SH-SY5Y (cell line): Measurements from ENCODE around the gene MYO1D.

ENCODE experiments used
- GATA2 ChIP-seq: IDR thresholded peaks from 2 replicates; pipeline ENCODE4 v1.6.1; 2011; ENCODE audit warnings: mild to moderate bottlenecking, low read depth, low read length
- GATA3 ChIP-seq: IDR thresholded peaks from 2 replicates; pipeline ENCODE4 v1.6.1; 2011; ENCODE audit warnings: low read depth, mild to moderate bottlenecking, low read length, moderate library complexity

Gene MYO1D

GRCh38 chr17:32504166-32504990 lies 372.5 kb downstream of the MYO1D start:
- TF ChIP-seq GATA3 (no peak), GATA2 (no peak)

DNA sequence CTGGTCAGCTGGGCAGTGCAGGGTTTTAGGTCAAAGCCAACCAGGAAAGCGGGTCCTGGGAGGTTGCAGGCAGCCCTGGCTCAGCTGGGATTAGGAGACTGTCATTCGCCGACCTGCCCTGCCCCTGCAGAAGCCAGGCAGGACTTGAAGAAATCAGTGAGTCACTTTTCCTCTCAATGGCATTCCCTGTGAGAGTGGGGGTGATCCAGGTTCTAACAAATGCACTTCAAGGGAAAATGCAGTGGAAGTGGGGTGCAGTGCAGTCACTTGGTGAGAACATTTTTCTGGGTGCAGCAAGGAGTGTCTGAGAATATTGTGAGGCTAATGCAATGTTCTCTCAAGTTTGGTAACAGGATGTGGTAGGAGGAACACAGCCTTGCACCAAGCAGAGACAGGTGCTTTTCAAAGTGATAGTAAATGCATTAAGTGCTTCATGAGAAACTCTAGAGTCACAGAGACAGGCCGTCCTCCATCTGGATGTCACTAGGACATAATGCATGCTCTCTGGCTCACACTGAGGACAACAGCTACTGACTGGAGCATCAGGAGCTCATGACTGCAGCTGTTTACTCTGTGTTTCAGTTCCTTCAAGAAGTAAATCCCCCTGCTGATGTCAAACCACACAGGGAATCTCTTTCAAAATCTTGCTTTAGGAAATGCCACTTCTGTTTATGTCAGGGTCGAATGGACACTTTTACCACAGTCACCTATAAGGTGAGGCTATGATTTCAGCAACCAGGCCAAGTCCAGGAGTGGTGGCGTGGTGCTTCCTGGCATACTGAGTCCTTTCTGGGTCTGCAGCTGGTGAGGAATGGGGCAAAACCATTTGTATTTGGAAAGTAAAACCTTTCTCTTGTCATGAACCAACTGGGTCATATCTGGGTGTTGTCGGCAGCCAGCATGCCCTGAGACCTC lies 373.4 kb downstream of the MYO1D start:
- TF ChIP-seq GATA3 = no peak
- no peak for TF ChIP-seq GATA2

DNA sequence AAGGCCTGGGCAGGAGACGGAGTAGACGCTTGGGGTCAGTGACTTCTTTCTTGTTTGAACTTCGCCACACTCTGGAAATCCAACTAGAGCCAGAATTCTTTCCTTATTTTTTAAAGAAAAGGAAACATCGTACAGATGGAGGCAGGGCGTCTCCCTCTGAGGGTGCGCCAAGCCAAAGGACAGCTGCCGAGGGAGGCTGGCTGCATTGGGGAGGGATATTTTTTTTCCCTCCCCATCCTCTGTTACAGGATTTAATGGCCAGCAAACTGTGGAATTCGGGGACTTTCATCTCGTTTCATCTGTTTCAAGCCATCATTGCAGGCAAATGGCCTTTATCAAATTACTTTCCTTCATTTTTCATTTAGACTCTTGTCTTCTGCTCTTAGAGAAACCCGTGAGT lies 374.2 kb downstream of the MYO1D start:
- TF ChIP-seq GATA2 (no peak), GATA3 (no peak)

- TF ChIP-seq GATA2 = no peak
- no peak for TF ChIP-seq GATA3
These were observed 374.9 kb downstream of the MYO1D start for GRCh38 chr17:32502013-32502412.

- no peak for TF ChIP-seq GATA3
- TF ChIP-seq GATA2 = no peak
These were observed 378.5 kb downstream of the MYO1D start for GRCh38 chr17:32498391-32498790.

DNA sequence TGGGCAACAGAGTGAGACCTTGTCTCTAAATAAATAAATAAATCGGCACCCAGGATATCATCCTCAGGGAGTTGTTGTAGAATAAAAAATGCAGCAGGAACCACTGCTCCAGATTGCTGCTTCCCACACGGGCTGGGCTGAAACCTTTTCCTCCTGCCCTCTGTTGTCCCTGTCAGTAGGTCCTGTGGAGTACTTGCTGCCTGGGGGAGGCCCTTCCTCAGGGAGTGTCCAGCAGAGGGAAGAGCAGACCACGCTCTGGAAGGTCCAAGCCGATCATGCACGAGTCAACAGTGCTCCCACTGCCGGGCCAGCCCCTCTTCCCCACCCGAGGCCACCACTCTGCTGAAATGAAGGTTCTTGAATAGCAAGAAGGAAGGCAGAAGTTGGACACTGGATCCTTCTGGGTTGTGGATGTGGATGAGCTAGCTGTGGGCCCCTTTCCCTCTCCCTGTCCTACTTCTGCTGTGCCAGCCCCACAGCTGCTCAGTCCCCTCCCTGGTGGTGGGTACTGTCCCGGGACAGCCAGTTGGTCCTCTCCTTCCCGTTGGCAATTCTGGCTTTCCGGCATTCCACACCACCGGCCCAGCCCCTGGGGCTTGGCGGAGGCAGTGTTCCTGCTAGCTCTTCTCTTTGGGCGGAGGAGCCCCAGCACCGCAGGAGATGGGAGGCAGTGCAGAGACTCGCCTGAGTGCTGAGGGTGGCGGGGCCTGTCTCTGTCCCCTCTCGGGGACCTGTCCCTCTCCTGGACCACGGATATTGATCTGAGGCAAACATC lies 379.3 kb downstream of the MYO1D start:
- no peak for TF ChIP-seq GATA3
- TF ChIP-seq GATA2 = no peak

DNA sequence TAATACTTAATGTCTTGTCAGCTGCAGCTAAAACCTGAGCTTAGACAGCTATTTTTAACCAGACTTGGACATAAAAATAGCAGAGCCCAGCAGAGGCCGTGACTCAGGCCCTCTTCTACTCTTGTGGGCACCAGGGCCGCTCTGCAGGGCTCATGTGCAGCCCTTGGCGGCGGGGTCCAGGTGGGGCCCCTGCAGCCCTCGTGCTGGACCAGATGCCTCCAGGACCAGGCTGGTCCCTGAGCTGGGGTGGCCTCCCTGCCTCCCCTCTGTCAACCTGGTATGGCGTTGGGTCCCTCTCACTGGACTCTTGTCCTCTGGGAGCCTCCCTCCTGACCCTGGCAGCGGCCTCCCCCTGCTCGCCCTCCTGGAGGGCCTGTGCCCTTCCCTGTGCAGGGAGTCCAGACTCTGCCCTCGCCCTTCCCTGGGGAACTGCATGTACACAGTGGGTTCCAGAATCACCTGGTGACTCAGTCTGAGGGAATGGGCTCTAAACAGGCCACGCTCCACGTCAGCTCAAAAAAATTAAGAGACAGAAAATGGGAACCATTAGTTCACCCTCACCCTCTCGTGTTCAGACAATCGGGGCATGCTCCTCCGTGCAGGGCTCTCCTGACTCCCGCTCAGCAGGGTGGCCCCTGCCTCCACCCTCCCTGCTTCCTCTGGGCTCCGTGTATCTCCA lies 380.4 kb downstream of the MYO1D start:
- TF ChIP-seq GATA3 = no peak
- no peak for TF ChIP-seq GATA2

DNA sequence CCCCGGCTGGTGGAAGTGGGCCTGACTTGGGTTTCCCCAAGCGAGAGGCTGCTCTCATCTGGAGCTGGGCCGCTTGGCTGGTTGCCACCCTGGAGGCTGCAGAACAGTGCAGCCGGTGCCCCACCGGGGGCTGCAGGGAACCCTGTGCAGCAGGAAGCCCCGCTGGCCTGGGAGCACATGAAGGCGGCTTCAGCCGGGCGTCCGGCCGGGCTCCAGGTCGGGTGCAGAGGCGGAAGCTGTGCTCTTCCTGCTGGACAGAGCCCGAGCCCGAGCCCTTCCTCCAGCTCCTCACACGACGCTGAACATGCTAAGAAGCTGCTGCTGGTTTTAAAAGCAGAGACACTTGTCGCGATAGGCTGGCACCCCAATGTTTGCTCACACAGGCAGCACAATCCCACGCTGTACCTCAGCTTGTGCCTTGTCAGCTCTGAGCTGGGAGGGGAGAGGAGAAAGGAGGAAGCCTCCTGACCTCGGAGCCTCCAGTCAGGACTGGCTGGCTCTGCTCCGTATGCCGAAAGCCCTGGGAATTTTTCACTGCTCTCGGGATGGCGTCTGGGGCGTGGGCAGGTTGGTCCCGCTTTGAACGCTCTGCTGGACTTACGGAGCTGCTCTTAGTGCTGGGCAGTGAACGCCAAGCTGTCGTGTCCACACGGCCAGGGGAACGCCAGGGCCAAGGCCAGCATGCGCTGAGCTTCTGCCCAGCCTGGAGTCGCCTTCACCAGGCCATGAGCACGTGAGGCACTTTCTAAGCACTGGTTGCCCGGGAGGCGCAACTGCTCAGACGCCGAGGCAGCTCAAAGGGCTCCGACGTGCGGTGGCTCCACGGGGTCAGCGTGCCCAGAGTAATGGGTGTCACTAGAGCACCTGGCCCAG lies 381.3 kb downstream of the MYO1D start:
- TF ChIP-seq GATA3 (no peak), GATA2 (no peak)

- TF ChIP-seq GATA3 = no peak
- no peak for TF ChIP-seq GATA2
These were observed 382.1 kb downstream of the MYO1D start for GRCh38 chr17:32494621-32495358.

DNA sequence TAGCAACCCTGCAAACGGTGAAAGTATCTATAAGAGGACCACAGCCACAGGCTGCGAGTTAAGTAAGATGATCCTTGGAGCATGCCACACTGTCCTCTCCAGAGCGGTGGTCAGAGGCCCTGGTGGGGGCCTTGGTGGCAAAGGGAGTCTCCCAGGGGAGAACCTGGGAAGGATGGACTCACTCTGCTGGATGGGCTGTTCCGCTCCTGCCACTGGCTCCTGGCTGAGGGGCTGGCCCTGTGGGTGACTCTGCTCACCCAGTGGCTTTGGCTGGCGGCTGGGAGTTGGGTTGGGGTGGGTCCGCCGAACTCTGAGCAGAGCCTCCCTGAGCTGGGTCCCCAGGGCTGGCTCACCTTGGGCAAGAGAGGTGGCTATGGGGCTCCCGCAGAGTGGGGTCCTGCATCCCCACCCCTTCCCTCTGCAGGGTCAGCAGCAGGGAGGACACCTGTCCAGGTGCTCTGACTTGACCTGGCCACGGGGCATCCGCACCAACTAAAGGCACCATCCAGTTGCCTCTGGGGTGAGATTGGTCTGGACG lies 382.9 kb downstream of the MYO1D start:
- TF ChIP-seq GATA2 (no peak), GATA3 (no peak)

DNA sequence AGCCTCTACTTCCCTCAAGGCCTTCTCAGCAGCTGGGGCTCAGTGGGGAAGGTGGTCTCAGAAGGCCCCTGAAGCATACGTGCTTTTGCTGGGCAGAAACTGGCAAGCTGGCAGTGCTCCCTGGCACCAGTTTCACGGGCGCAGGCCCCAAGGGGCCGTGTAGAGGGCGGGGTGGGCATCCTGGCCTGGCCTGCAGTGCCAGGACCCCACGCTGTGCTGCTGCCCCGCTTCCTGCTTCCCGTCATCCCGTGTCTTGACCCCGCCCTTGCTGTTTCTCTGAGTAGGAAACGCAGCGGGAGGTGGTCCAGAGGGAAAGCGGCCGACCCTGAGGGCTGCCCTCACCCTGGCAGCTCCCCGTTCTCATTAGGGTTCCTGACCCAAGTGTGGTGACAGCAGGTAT lies 383.4 kb downstream of the MYO1D start:
- no peak for TF ChIP-seq GATA2
- TF ChIP-seq GATA3 = no peak
